GM12878 (cell line): ENCODE data around the gene SP3. TPM values are rescaled to one million over a fixed set of nuclear protein-coding genes. Genes with fewer than 3 reads are reported as not detected.

Source experiments
- ATAC-seq: fragments of 200-7000 bp; cut with Tn5 transposase; 3 replicates; pipeline ENCODE4 v1.9.1; 2020; ENCODE audit warnings: mild to moderate bottlenecking, moderate library complexity
- BruUV-seq: library from RNA; stranded (reverse); fragments of 400-500 nt; replicated peaks from 2 replicates; lab custom pipeline; 2021; lab: Mats Ljungman, UMichigan
- CTCF ChIA-PET: fragments of 300-600 bp; sonication (Branson Sonifier 250); formaldehyde crosslinking; extraction: SDS; loops from one replicate; lab custom pipeline; 2021; ENCODE audit warnings: inconsistent platforms; lab: Yijun Ruan, JAX
- POLR2A ChIA-PET: fragments of 350-600 bp; formaldehyde crosslinking; extraction: SDS; loops from one replicate; lab custom pipeline; 2021; ENCODE audit warnings: inconsistent platforms; lab: Charles Lee
- RAD21 ChIA-PET: fragments of 300-600 bp; sonication (Branson Sonifier 250); formaldehyde crosslinking; loops from one replicate; lab custom pipeline; 2023; ENCODE audit warnings: antibody characterized with exemption; ENCODE audit not compliant: unreplicated experiment; lab: Charles Lee
- SMC1A ChIA-PET: fragments of 300-600 bp; sonication (Branson Sonifier 250); formaldehyde crosslinking; loops from one replicate; lab custom pipeline; 2023; ENCODE audit not compliant: unreplicated experiment, uncharacterized antibody; lab: Charles Lee
- DNase-seq: peaks from one replicate; pipeline ENCODE4 v3.0.0-alpha.2; 2011; ENCODE audit warnings: low read depth, low spot score
- FAIRE-seq: peaks from 3 replicates; lab custom pipeline; 2011; peaks lifted over from hg19 to GRCh38; lab: Jason Lieb, UNC
- H2AFZ ChIP-seq: 2 replicates; pipeline ENCODE4 v1.6.0; 2011; ENCODE audit warnings: low read depth, low read length, control low read depth; ENCODE audit not compliant: control insufficient read depth
- H3K27ac ChIP-seq: 2 replicates; pipeline ENCODE4 v1.5.1; 2011; ENCODE audit warnings: control low read depth; ENCODE audit not compliant: control insufficient read depth, insufficient read depth
- H3K27me3 ChIP-seq, 2 experiments: replicated peaks in 1 of 2; 2 replicates each; pipeline versions ENCODE4 v1.6.0 to v1.6.1; 2011; ENCODE audit warnings: low read length in 1 of 2; ENCODE audit not compliant: control insufficient read depth in 2 of 2, insufficient read depth in 2 of 2
- H3K36me3 ChIP-seq, 2 experiments: 2 replicates each; pipeline ENCODE4 v1.5.1; 2011; ENCODE audit warnings: low read length in 1 of 2; ENCODE audit not compliant: control insufficient read depth in 2 of 2, insufficient read depth in 2 of 2
- H3K4me1 ChIP-seq: 2 replicates; pipeline ENCODE4 v1.6.1; 2011; ENCODE audit warnings: mild to moderate bottlenecking, low read length, moderate library complexity, mixed read lengths; ENCODE audit not compliant: control insufficient read depth, insufficient read depth
- H3K4me2 ChIP-seq: 2 replicates; pipeline ENCODE4 v1.6.0; 2011; ENCODE audit warnings: control low read depth; ENCODE audit not compliant: control insufficient read depth, insufficient read depth
- H3K4me3 ChIP-seq: fragments of 200-600 bp; sonication (generic); 2 replicates; pipeline ENCODE4 v1.5.1; 2016
- H3K79me2 ChIP-seq: 2 replicates; pipeline ENCODE4 v1.6.0; 2011; ENCODE audit warnings: low read length; ENCODE audit not compliant: control insufficient read depth, insufficient read depth
- H3K9ac ChIP-seq: 2 replicates; pipeline ENCODE4 v1.8.0; 2011; ENCODE audit warnings: low read length, control low read depth, mixed read lengths; ENCODE audit not compliant: control insufficient read depth, insufficient read depth
- H3K9me3 ChIP-seq: replicated peaks from 3 replicates; pipeline ENCODE4 v1.5.1; 2011; ENCODE audit warnings: mild to moderate bottlenecking, low read length; ENCODE audit not compliant: control insufficient read depth, insufficient read depth
- H4K20me1 ChIP-seq: 2 replicates; pipeline ENCODE4 v1.6.0; 2011; ENCODE audit not compliant: control insufficient read depth, insufficient read depth
- DPF2 ChIP-seq: fragments of 450-650 bp; IDR thresholded peaks from 2 replicates; pipeline ENCODE4 v1.6.1; 2017; ENCODE audit warnings: mild to moderate bottlenecking
- E2F8 ChIP-seq: fragments of 450-650 bp; IDR thresholded peaks from 2 replicates; pipeline ENCODE4 v1.6.1; 2018; ENCODE audit warnings: mild to moderate bottlenecking, low read depth, moderate library complexity; ENCODE audit not compliant: partially characterized antibody
- E4F1 ChIP-seq: fragments of 450-650 bp; IDR thresholded peaks from 2 replicates; pipeline ENCODE4 v1.6.1; 2018; ENCODE audit warnings: borderline replicate concordance, mild to moderate bottlenecking; ENCODE audit not compliant: partially characterized antibody
- IRF5 ChIP-seq: fragments of 450-650 bp; IDR thresholded peaks from 2 replicates; pipeline ENCODE4 v1.6.1; 2017; ENCODE audit warnings: borderline replicate concordance
- JUNB ChIP-seq: IDR thresholded peaks from 2 replicates; pipeline ENCODE4 v1.6.1; 2016; ENCODE audit warnings: antibody characterized with exemption, mild to moderate bottlenecking
- MTA3 ChIP-seq: IDR thresholded peaks from 2 replicates; pipeline ENCODE4 v1.6.1; 2012; ENCODE audit warnings: low read length, inconsistent platforms, borderline replicate concordance
- POU2F2 ChIP-seq: IDR thresholded peaks from 3 replicates; pipeline ENCODE4 v1.6.1; 2011; ENCODE audit warnings: low read depth, mild to moderate bottlenecking, low read length, borderline replicate concordance
- RB1 ChIP-seq: fragments of 450-650 bp; formaldehyde crosslinking; IDR thresholded peaks from 2 replicates; pipeline ENCODE4 v1.6.1; 2017; ENCODE audit warnings: mild to moderate bottlenecking, borderline replicate concordance
- RCOR1 ChIP-seq: conservative IDR thresholded peaks from 2 replicates; pipeline ENCODE4 v1.6.1; 2012; ENCODE audit warnings: low read depth, low read length, improper control_type of control experiment
- SMARCA5 ChIP-seq: fragments of 450-650 bp; IDR thresholded peaks from 2 replicates; pipeline ENCODE4 v1.6.1; 2017; ENCODE audit warnings: mild to moderate bottlenecking
- SREBF2 ChIP-seq: IDR thresholded peaks from 2 replicates; pipeline ENCODE4 v1.6.1; 2012; ENCODE audit warnings: mild to moderate bottlenecking, low read length
- STAT1 ChIP-seq: fragments of 450-650 bp; conservative IDR thresholded peaks from 2 replicates; pipeline ENCODE4 v1.6.1; 2014; ENCODE audit warnings: antibody characterized with exemption, mild to moderate bottlenecking
- WGBS: methylation state at CpG from one replicate; pipeline ENCODE4 v1.1.6; 2016; ENCODE audit warnings: low lambda C conversion rate; ENCODE audit not compliant: insufficient replicate concordance, insufficient coverage; ENCODE audit errors: missing lambda C conversion rate; 5-methylcytosine and 5-hydroxymethylcytosine counted together
- in situ Hi-C: fragments of 300-500 bp; cut with MboI; formaldehyde crosslinking; loops from 9 replicates; pipeline ENCODE4 v1.14.3; 2018; ENCODE audit warnings: mixed read lengths
- intact Hi-C: fragments of 100-400 bp; cut with micrococcal nuclease; formaldehyde crosslinking; loops from one replicate; pipeline ENCODE4 v1.14.2; 2022; ENCODE audit not compliant: unreplicated experiment
- polyA plus RNA-seq, 11 experiments: library from polyadenylated mRNA; depleted of rRNA in 4 of 11; unstranded in 6 of 11; stranded (reverse) in 5 of 11; fragments of >200 nt; fragmentation: Nextera tagmentation in 4 of 11; fragmentation: Illumina TruSeq in 1 of 11; extraction: Ambion mirVana in 4 of 11; extraction: Trizol in 1 of 11; gene quantifications; 1 replicate in 1 of 11; 2 replicates in 10 of 11; pipeline versions ENCODE4 v1.2.1 to v1.2.3, GENCODE V29; 2011 to 2016; ENCODE audit warnings: inconsistent platforms in 2 of 11, missing spikeins in 2 of 11, low read depth in 1 of 11
- total RNA-seq, 4 experiments: library from RNA; depleted of rRNA in 3 of 4; stranded (reverse); fragments of >200 nt in 3 of 4; fragmentation: Illumina TruSeq in 1 of 4; extraction: Trizol in 1 of 4; gene quantifications; 2 replicates each; pipeline versions ENCODE4 v1.2.1 to v1.2.3, GENCODE V29; 2013 to 2021

The SP3 gene
- total and polyA plus RNA-seq, 10 of the 15 experiments (the other 5 are each of a cell fraction or from before 2014, with no cell fraction given) = 9.9 to 87.6 (median 52.4) TPM

GRCh38 chr2:173881461-173881860 is 83.7 kb downstream of the SP3 start:
- ATAC-seq (no peak), FAIRE-seq (no peak), DNase-seq (no peak)
- RAD21 ChIA-PET = no interaction called here
- Histone ChIP-seq H3K9ac (no peak overlapping the region), H3K9me3 (no peaks in the 10 kb centered on the region; the same call in 2 of the 3 replicates), H3K27ac (no peak overlapping the region), H3K4me2 (no peak overlapping the region), H4K20me1 (no peaks in the 10 kb centered on the region), H3K4me1 (no peaks in the 10 kb centered on the region), H3K4me3 (no peak overlapping the region), H2AFZ (no peak overlapping the region), H3K79me2 (no peaks in the 10 kb centered on the region), H3K27me3 (no peaks in the 10 kb centered on the region), H3K36me3 (no peaks in the 10 kb centered on the region; a peak in 1 of 4 replicates)
- CTCF ChIA-PET = no interaction called here
- WGBS = 39% methylated on average over 4 of the region's 4 CpGs
- in situ Hi-C loops (no loop called here), intact Hi-C loops (no loop called here)
- SMC1A ChIA-PET = interaction anchor here (1.1 kb wide), 1 partner anchor 81 kb away, joined by 3 read pairs; no protein-coding TSS in a partner anchor
- TF ChIP-seq SMARCA5 = no peak
- POLR2A ChIA-PET = no interaction called here
- no TSS peak for BruUV-seq

GRCh38 chr2:173880561-173880960 is 84.6 kb downstream of the SP3 start:
- H2AFZ ChIP-seq = no peak overlapping the region
- H3K4me2 ChIP-seq = no peak overlapping the region
- SMC1A ChIA-PET = no interaction called here
- no TSS peak for BruUV-seq
- DNase-seq = no peak
- no peaks in the 10 kb centered on the region for H4K20me1 ChIP-seq
- H3K79me2 ChIP-seq = no peaks in the 10 kb centered on the region
- peaks cover under 1% of the 10 kb centered on the region; the same call in 1 of the 2 replicates for H3K4me1 ChIP-seq
- H3K4me3 ChIP-seq = no peak overlapping the region
- H3K36me3 ChIP-seq = no peaks in the 10 kb centered on the region; a peak in 1 of 4 replicates
- no peak for ATAC-seq
- no peak overlapping the region for H3K9ac ChIP-seq
- no peak overlapping the region for H3K27ac ChIP-seq
- in situ Hi-C loops = no loop called here
- CTCF ChIA-PET = no interaction called here
- no peaks in the 10 kb centered on the region for H3K27me3 ChIP-seq
- intact Hi-C loops = no loop called here
- no peak for FAIRE-seq
- POLR2A ChIA-PET = no interaction called here
- RAD21 ChIA-PET = no interaction called here
- no peaks in the 10 kb centered on the region; the same call in 2 of the 3 replicates for H3K9me3 ChIP-seq
- WGBS = 6% methylated on average over 6 of the region's 6 CpGs
- TF ChIP-seq RB1 (no peak), IRF5 (no peak), JUNB (no peak), POU2F2 (no peak), SREBF2 (no peak), MTA3 (no peak), STAT1 (no peak), RCOR1 (no peak), DPF2 (no peak), E2F8 (no peak), E4F1 (no peak)
